GM19468 (cell line): ENCODE results near the gene EPB41L4A.
"Not testable (repeated sequence)": the region's sequence is repeated elsewhere in the genome, so short reads cannot be mapped to it uniquely, and the experiment has no call there.

Experiments
- ATAC-seq: cut with Tn5 transposase; IDR thresholded peaks from one replicate; pipeline ENCODE4 v1.9.1; 2021; ENCODE audit warnings: mild to moderate bottlenecking, moderate library complexity, moderate number of reproducible peaks; ENCODE audit not compliant: unreplicated experiment; ENCODE audit errors: extremely low read depth

EPB41L4A gene

GRCh38 chr5:112264666-112265065 is 154.4 kb downstream of the EPB41L4A start:
- no peak for ATAC-seq

DNA sequence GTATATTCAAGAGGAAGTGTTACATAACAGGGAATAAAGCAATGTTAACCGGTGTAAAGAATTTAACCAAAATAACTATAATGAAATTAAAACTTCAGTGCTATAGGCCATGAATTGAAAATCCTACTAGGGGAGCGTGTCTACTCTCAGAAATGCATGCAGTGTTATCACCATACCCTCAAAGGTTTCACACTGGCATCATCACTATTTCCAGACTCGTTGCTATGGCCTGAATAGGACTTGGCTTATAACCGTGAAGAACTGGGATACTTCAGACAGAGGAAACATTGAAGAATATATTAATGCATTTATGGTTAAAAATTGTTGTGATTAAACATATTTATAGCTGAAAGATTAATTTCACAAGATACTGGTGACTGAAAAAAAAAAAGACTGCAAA is 154.9 kb downstream of the EPB41L4A start:
- ATAC-seq, result no peak

DNA sequence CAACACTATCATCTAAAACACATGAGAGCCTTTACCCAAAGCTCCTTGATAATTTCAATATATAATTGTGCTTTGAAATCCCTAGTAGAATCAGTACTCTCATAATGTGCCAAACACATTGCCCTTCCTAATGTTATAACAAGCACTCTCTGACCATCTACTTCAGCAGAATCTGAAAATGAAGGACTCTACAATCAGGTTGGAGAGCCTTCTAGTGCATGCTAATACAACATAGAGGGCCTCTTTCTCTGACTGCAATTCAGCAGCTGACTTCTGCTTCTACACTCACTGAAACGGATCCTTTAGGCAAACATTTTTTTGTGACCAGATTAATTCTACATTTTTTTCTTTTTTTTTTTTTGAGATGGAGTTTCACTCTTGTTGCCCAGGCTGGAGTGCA is 155.6 kb downstream of the EPB41L4A start:
- ATAC-seq, result no peak

GRCh38 chr5:112258571-112258970 is 160.5 kb downstream of the EPB41L4A start:
- no peak for ATAC-seq

DNA sequence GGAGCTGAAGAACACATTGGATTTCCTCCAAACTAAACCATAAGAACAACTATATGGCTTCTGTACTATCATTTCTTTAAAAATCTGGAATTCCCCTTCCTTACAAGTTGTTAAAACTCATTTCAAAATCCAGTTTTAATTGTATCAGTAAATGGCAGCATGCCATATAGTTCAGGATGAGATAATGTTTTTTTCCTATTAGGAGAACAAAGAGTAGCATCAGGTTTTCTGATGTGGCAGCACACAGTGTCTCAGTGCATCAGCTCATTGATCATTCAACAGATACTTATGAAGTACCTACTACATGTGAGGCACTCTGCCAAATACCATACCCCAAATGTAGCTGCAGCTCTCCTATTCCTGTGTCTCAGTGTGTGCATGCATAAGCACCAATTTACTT is 161.1 kb downstream of the EPB41L4A start:
- ATAC-seq, result no peak

DNA sequence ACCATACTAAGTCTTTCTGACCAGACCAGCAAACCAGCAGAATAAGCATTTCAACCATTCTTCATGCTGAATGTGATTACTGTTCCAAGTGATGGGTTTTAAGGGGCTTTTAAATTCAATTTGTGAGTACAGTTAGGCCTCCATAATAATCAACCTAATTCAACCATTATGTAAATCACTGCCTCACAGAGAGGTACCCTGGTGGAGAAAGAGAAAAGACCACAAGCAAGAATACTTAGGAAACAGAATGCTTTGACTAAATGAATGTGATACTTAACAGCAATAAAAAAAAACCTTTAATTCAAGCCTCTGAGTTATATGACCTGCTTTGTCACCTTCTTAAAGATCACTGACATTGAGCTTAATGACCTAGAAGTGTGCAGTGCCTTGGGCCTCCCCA is 162.1 kb downstream of the EPB41L4A start:
- ATAC-seq, result no peak

- no peak for ATAC-seq
Observed at GRCh38 chr5:112254303-112254702, 164.8 kb downstream of the EPB41L4A start.

DNA sequence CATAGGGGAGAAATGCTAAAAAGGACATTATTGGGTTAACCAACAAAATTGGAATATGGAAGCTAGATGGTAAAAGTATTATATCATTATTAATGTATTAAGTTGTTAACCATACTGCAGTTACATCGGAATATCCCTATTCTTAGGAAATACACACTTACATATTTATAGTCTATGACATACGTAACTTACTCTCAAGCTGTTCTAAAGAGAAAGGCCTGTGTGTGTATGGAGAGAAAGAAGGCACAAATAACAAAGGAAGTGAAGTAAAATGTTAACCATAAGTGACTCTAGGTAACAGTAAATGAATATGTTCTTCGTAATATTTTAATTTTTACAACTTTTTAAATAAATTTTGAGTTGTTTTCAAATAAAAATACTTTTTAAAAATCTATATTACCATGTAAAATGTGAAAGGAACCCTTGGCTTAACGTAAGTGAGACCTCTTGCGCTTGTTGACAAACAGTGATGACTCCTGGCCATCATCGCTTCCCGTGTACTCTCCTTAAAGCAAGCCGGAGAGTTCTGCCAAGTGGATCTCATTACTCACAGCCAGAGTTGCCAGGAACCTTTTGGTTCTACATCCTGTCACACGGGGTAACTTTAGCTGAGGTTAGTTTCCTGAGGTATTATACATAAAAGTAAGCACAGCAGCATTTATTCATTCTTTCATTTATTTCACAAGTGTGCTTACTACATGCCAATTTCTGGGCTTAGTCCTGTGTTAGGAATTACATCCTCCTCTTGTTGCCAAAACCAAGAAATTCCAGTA is 165.4 kb downstream of the EPB41L4A start:
- ATAC-seq, result no peak

DNA sequence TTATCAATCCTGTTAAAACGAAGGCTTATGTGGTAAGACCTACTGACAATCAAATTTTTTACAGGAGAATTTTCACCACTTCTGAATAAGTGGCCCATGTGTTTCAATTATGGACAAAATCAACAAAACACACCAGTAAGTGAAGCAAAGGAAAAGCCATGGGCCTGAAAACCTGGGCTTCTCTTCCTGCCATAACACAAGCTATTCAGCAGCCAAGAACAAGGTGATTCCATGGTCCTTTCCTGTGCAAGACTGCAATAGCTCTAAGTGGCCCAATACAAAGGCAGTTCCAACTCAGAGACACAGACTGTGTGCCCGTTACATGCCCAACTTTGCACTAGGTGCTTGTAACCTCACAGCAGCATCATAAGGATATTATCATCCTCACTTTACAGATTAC is 168.5 kb downstream of the EPB41L4A start:
- no peak for ATAC-seq

- ATAC-seq, result no peak
Observed at GRCh38 chr5:112248623-112249022, 170.5 kb downstream of the EPB41L4A start.

GRCh38 chr5:112247960-112248359 is 171.1 kb downstream of the EPB41L4A start:
- ATAC-seq, result no peak

DNA sequence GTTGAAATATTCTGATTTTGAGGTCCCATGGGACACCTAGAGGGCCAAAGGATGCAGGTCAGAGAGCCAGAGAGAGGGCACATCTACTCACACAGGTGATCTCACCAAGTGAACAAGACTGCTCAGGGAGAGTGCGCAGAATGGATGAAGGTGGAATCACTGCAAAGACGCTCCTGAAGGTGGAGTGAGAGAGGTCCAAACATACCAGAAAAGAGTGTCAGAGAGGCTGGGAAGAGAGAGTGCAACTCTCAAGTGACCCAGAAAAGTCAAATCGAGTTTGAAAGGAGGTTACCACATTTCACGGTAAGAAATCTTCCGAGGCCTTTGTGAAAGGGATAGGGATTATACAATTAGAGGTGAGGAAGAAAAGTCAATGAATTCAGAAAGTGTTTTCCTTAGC is 173.4 kb downstream of the EPB41L4A start:
- ATAC-seq, result no peak

GRCh38 chr5:112239996-112240395 is 179.1 kb downstream of the EPB41L4A start:
- ATAC-seq, result no peak

GRCh38 chr5:112238473-112238872 is 180.6 kb downstream of the EPB41L4A start:
- no peak for ATAC-seq

DNA sequence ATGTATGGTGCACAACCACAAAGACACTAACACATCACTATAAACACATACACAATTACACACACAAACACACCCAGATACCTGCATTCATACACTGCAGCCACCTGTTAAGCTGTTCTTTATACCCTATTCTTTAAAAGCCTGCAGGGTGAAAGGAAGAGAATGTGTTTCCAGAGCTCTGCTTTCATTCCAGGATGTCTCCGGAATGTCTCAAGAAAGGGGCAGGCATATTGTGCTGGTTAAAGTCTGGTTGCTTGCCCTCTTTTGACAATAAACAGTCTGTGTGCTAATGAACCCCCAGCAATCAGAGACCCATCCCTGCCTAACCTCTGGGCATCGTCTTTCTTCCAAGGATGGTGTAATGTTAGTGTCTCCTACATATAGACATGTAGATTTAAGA is 181.6 kb downstream of the EPB41L4A start:
- no peak for ATAC-seq

DNA sequence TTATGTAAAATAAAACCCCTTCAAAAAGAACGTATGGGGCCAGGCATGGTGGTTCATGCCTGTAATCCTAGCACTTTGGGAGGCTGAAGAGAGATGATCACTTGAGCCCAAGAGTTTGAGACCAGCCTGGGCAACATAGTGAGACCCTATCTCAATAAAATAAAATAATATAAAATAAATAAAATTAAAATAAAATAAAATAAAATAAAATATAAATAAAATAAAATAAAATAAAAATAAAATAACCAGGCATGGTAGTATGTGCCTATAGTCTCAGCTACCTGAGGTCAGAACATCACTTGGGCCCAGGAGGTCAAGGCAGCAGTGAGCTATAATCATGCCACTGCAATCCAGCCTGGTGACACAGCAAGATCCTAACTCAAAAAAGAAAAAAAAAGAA is 185.1 kb downstream of the EPB41L4A start:
- no peak for ATAC-seq

GRCh38 chr5:112232667-112233066 is 186.4 kb downstream of the EPB41L4A start:
- no peak for ATAC-seq

GRCh38 chr5:112230606-112231005 is 188.5 kb downstream of the EPB41L4A start:
- ATAC-seq, result no peak

- no peak for ATAC-seq
Observed at GRCh38 chr5:112228667-112229066, 190.4 kb downstream of the EPB41L4A start.

DNA sequence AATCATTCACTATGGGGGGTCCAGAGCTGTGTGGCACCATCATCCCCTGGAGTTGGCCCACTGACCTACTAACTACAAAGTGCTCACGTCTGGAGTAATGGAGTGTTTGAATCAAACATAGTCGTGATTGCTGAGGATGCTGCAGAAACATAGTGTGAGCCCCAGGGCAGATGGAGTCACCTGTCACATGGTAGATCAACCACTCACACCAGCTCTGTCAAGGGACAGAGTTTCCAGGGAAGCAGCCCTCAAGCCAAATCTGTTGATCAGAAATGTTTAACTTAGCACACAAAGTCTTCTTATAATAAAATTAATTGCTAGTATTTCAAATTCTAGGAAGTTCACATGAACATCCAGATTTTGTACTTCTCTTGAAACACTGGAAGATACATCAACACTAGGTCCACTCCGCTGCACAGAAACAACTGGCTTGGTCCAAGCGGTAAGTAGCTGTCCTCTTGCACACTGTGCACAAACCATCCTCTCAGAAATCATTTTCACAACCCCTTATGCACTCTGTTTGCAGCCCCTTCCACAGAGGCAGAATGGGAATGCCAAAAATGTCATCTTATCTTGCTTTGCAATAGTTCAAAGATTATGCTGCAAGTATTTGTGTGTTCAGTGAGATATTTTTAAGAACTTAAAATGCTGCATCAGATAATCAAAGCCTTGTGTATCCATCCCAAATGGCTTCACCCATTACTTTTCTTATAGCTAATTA is 191.0 kb downstream of the EPB41L4A start:
- no peak for ATAC-seq

- ATAC-seq, result no peak
Observed at GRCh38 chr5:112226215-112226614, 192.9 kb downstream of the EPB41L4A start.

DNA sequence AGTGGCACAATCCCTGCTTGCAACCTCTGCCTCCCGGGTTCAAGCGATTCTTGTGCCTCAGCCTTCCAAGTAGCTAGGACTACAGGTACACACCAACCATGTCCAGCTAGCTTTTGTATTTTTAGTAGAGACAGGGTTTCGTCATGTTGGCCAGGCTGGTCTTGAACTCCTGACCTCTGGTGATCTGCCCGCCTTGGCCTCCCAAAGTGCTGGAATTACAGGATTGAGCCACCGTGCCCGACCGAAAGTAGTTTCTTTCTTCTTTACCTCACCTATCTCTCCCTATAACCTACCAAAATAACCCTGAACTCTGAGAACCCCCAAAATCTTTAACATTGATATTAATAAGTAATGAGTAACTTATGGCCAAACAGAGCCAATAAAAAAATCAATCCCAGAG is 196.1 kb downstream of the EPB41L4A start:
- ATAC-seq, result not testable (repeated sequence)
